Stimulated activated CD8-positive, alpha-beta memory T cell treated with anti-CD3 and anti-CD28 coated beads, Interleukin-2, amount 100 ng/mL, for 48 hours (primary cell): ENCODE results near the gene SLC22A1.
"Not testable (repeated sequence)": the region's sequence is repeated elsewhere in the genome, so short reads cannot be mapped to it uniquely, and the experiment has no call there.

Experiments used
- DNase-seq, 2 donors: peaks; one replicate each; pipeline ENCODE4 v3.0.0-alpha.2; 2020; ENCODE audit warnings: low read depth in 2 of 2

The SLC22A1 gene

GRCh38 chr6:160093946-160094345 lies 27.7 kb upstream of the SLC22A1 start:
- no peak for DNase-seq

DNA sequence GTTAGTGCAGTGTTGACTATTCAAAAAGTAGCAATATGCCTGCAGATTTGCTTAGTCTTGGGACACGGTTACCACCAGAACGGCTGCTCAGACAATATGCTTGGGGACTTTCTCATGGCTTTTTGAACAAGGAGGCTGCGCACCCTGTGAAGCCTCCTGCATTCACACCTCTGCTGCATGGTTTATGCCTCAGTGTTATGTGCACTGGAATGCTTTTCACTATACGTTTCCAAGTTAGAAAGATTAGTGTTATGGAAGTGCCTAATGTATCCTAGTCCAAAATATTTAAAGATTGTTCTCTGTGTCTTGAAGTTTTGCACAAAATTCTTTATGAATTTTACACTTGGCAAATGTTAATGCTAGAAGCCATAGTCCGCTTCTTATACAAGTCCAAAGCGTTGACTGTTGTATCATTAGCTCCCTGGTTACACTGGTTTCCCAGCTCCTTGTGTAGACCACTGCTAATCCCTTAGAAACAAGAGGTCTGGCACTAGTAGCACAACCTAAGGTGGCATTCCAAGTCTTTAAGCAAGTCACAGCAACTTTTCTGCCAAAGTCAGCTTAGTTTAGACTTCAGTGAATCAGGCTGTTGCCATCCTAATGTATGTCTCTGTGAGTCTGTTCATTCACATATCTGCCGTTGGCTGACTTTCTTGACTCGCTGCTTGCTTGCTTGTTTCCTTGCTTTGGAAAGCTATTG lies 26.3 kb upstream of the SLC22A1 start:
- DNase-seq: no peak

DNA sequence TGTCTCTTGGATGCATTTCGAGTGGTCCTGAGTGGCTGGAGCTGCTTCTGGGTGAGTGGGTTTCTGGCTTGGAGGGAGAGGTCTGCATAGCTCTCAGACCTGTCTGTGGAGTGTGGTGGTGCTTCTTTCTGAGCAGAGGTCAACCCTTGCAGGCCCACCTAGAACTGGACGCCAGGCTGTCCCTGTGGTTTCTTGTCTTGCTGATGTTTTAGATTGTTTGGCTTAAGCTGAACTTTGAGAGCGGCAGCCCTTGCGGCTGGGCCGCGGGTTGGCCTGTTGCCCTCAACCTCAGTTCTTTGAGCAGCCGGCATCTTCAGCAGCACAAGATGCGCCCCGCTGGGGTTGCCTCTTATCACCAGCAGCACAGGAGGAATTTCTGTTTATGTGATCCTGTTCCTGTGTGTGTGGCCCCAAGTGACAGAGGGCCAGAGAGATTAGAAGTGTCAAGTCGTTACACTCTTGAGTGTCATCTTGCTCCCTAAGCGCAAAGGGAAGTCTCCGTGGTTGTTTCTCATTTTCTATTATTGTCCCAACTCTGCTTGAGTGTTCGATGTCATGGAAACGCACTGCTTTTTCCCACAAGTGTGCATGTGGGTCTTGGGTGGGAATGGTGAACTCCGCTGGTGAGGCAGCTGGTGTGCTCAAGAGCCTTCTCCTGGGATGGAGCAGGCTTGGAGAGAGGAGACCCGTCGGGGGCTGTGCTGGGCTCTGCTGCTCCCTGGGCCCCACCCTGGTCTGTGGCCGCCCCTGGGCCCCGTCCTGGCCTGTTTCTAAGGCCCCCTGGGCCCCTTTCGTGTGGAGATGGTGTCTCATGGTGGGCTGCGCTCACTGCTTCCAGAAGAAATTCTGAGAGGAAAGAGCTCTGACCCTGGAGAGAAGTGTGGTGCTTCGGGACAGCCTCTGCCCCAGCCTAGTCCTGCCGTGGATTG lies 20.1 kb upstream of the SLC22A1 start:
- no peak for DNase-seq

DNA sequence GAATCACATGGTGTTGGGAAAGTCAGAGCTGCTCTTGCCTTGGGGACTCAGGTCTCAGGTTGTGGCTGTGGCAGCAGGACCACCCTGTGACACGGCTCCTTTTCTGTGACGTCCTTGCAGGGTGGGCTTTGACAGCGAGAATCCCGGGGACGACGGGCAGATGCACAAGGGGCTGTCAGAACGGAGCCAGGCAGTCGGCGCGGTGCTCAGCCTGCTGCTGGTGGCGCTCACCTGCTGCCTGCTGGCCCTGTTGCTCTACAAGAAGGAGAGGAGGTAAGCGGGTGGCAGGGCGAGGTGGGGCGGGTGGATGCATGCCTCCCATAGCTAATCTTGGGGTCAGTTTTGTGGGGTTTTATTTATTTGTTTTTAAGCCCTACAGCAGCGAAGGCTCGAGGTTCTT lies 19.2 kb upstream of the SLC22A1 start:
- no peak for DNase-seq

- no peak for DNase-seq
These were observed 18.4 kb upstream of the SLC22A1 start for GRCh38 chr6:160102956-160103824.

DNA sequence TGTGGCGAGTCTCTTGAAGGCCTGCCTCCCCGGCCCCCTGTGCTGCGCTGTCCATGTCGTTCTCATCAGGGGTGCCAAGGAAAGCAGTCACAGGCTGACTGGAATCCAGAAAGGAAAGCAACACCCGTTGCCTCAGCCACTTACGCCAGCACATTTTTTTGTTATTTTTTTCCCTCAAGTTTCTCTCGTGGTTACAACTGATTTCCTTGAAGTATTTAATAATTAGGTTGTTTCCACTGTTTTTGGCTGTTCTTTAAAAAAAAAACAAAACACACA lies 17.9 kb upstream of the SLC22A1 start:
- DNase-seq: no peak

DNA sequence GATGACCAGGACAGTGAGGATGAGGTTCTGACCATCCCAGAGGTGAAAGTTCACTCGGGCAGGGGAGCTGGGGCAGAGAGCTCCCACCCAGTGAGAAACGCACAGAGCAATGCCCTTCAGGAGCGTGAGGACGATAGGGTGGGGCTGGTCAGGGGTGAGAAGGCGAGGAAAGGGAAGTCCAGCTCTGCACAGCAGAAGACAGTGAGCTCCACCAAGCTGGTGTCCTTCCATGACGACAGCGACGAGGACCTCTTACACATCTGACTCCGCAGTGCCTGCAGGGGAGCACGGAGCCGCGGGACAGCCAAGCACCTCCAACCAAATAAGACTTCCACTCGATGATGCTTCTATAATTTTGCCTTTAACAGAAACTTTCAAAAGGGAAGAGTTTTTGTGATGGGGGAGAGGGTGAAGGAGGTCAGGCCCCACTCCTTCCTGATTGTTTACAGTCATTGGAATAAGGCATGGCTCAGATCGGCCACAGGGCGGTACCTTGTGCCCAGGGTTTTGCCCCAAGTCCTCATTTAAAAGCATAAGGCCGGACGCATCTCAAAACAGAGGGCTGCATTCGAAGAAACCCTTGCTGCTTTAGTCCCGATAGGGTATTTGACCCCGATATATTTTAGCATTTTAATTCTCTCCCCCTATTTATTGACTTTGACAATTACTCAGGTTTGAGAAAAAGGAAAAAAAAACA lies 16.6 kb upstream of the SLC22A1 start:
- DNase-seq: no peak

- DNase-seq: no peak
These were observed 15.6 kb upstream of the SLC22A1 start for GRCh38 chr6:160106010-160106409.

- no peak for DNase-seq
These were observed 14.9 kb upstream of the SLC22A1 start for GRCh38 chr6:160106701-160107100.

- no peak for DNase-seq
These were observed 13.5 kb upstream of the SLC22A1 start for GRCh38 chr6:160108077-160108476.

GRCh38 chr6:160110586-160111123 lies 11.0 kb upstream of the SLC22A1 start:
- DNase-seq: no peak

DNA sequence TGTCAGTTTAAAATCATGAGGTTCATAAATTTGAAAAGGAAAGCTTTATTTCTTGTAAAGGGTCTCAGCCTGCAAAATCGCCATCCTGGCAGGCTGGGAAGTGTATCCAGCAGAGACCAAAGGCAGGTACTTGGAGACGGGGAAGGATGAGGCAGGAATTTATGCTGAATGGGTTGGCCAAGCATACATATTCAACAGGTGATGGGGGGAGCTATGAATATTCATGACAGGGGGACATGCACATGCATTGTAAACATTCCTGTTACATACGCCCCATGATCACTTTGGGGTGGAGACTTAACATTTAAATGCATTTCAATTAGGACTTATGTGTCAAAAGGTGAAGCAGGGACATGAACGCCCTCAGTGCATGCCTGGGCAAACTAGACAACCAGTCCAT lies 9.8 kb upstream of the SLC22A1 start:
- DNase-seq: no peak

DNA sequence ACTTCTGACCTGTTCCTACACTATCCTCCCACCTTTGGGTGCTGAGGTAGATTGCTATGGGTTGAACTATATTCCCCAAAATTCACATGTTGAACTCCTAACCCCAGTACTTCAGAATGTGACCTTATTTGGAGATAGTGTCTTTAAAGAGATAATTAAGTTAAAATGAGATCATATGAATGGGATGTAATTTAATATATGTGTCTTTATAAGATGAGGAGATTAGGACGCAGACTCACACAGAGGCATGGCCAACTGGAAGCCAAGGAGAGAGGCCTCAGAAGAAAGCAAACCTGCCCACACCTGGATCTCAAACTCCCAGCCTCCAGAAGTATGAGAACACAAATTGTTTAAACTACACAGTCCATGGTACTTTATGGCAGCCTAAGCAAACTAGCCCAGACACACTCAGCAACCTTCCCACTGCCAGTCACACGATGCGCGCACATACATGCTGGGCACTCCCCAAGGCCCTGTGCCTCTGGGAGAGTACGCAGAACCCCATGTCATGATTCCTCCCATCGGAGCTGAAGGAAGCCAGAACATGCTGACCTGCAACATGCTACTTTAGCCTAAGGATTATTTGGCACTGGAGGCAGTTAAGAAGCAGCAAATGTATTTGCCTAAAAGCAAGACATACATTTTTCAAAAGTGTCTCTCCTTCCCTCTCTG lies 8.9 kb upstream of the SLC22A1 start:
- no peak for DNase-seq

DNA sequence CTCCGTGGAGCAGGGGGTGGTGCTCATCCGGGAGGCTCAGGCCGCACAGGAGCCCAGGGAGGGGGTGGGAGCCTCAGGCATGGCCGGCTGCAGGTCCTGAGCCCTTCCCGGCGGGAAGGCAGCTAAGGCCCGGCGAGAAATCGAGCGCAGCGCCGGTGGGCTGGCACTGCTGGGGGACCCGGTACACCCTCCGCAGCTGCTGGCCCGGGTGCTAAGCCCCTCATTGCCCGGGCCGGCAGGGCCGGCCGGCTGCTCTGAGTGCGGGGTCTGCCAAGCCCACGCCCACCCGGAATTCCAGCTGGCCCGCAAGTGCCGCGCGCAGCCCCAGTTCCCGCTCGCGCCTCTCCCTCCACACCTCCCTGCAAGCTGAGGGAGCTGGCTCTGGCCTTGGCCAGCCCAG lies 7.1 kb upstream of the SLC22A1 start:
- not testable (repeated sequence) for DNase-seq

GRCh38 chr6:160115421-160115820 lies 6.2 kb upstream of the SLC22A1 start:
- no peak for DNase-seq

GRCh38 chr6:160116411-160116810 lies 5.2 kb upstream of the SLC22A1 start:
- no peak for DNase-seq

DNA sequence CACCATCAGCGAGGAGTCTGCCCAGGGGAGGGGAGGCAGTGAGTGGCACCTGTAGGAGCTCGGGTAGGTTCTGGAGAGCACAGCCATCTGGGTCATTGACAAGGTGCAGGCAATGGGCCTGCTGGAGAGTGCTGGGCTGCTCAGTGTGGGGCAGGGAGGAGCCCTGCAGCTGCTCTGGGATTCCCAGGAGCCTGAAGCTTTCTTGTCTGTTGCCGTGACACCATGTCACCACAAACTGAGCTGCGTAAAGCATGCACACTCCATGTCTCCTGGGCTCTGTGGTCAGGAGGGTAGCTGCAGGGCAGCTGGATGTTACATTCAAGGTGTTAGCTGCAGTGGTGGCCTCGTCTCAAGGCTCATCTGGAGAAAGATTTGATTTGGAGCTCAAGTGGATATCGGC lies 4.5 kb upstream of the SLC22A1 start:
- no peak for DNase-seq

DNA sequence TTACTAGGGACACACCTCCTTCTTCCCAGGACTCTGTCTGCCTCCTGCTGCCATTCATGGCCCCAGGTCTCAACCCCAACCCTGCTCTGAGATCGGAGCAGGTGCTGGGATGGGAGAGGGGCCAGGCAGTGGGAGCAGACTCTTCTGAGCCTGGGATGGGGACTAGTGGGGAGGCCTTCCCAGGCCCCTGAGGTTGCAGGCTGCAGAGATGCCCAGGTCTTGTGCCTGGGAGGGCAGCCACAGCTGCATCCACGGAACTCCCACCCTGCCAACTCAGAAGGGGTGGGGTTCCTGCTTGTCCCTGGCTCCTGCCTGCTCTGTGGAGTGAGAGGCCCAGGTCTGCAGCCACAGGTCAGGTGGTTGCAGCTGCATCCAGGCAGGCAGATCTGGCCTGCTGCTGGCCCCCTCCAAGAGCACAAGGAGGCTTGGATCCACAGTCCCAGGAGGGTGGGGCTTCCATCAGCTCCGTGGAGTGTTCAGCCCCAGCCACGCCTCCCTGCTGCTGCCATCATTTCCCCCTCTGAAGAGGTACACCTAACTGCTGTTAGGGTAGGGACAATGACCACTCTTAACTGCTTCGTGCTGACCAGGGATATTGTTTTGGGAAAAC lies 2.9 kb upstream of the SLC22A1 start:
- DNase-seq: no peak

GRCh38 chr6:160120087-160120486 lies 1.5 kb upstream of the SLC22A1 start:
- DNase-seq: no peak

DNA sequence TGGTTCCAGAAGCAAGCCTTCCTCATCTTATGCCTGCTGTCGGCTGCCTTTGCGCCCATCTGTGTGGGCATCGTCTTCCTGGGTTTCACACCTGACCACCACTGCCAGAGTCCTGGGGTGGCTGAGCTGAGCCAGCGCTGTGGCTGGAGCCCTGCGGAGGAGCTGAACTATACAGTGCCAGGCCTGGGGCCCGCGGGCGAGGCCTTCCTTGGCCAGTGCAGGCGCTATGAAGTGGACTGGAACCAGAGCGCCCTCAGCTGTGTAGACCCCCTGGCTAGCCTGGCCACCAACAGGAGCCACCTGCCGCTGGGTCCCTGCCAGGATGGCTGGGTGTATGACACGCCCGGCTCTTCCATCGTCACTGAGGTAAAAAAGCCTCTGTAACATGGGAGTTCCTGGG lies 366 bp downstream of the SLC22A1 start:
- no peak for DNase-seq

DNA sequence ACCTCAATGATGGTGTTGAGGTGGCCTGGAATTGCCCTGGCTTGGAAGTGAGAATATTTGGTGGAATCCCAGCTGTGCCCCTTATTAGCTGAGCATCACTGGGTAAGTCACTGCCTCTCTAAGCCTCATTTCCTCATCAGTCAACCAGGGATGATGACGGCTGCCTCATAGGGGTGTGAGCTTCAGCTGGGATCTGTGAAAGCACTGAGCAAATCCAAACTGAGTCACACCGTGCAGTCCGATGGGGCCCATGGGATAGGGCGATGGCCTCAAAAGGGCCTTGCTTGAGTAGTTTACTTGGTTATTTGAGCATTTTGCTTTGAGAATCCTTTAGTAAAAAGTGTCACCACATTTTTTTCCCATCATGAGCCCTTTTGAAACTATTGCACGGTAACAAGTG lies 1.1 kb downstream of the SLC22A1 start:
- DNase-seq: no peak
